HG03135 (cell line): ENCODE data around the gene SCTR.
A peak's percentile ranks its signal among the peaks of the same experiment; 100 is the strongest.

Experiments used
- ATAC-seq: cut with Tn5 transposase; IDR thresholded peaks from one replicate; pipeline ENCODE4 v1.9.1; 2021; ENCODE audit warnings: mild to moderate bottlenecking, moderate library complexity; ENCODE audit not compliant: unreplicated experiment

Gene SCTR

GRCh38 chr2:119488245-119489214, 35.8 kb downstream of the SCTR start:
- ATAC-seq: peak; percentile 10

GRCh38 chr2:119487434-119488244, 36.6 kb downstream of the SCTR start:
- peak; percentile 88 for ATAC-seq

- ATAC-seq: no peak
These were observed 37.4 kb downstream of the SCTR start for GRCh38 chr2:119486886-119487285.

- ATAC-seq: no peak
These were observed 38.0 kb downstream of the SCTR start for GRCh38 chr2:119486196-119486827.

GRCh38 chr2:119485336-119486110, 38.8 kb downstream of the SCTR start:
- ATAC-seq: no peak

- ATAC-seq: no peak
These were observed 39.4 kb downstream of the SCTR start for GRCh38 chr2:119484834-119485233.

GRCh38 chr2:119483896-119484718, 40.2 kb downstream of the SCTR start:
- ATAC-seq: no peak

GRCh38 chr2:119483395-119483753, 40.9 kb downstream of the SCTR start:
- no peak for ATAC-seq

- no peak for ATAC-seq
These were observed 41.5 kb downstream of the SCTR start for GRCh38 chr2:119482481-119483394.

- no peak for ATAC-seq
These were observed 42.5 kb downstream of the SCTR start for GRCh38 chr2:119481501-119482455.

GRCh38 chr2:119480718-119481142, 43.6 kb downstream of the SCTR start:
- no peak for ATAC-seq

GRCh38 chr2:119480184-119480583, 44.1 kb downstream of the SCTR start:
- ATAC-seq: no peak

- ATAC-seq: no peak
These were observed 45.3 kb downstream of the SCTR start for GRCh38 chr2:119478978-119479295.

- no peak for ATAC-seq
These were observed 45.9 kb downstream of the SCTR start for GRCh38 chr2:119478188-119478977.

GRCh38 chr2:119477113-119477505, 47.2 kb downstream of the SCTR start:
- ATAC-seq: no peak

- ATAC-seq: no peak
These were observed 47.8 kb downstream of the SCTR start for GRCh38 chr2:119476301-119477112.
